ENCODE data around the gene GUF1. TPM values are rescaled to one million over a fixed set of nuclear protein-coding genes. Genes with fewer than 3 reads are reported as not detected.

The GUF1 gene
- total RNA-seq, 4 donors from 2014 or later, result 13.8 to 20.3 (median 19.3) TPM

DNA sequence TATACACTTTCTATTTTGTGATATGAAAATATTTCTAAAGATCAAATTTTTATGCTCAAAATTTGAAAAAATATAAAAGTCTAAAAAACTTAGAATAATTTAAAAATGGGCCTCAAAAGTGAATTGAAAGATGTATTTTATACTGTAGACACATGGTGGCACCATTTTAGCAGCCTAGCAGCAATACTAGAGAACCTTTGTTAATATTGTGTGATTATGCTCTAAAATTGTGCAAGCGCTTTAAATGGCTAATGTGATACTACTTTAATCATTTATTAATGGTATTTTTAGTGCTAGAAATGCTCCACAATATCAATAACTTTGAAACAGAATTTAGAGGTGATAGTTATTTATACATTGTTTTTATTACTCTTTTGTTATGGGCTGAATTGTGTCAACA lies 3.7 kb upstream of the GUF1 start:
- no peak for TF ChIP-seq POLR2A (IDR thresholded peaks at IDR 0.05)
- DNase-seq (ENCODE audit: low spot score in 2 of 2), result no peak
- WGBS, result 86% methylated on average over 1 of the region's 1 CpG

DNA sequence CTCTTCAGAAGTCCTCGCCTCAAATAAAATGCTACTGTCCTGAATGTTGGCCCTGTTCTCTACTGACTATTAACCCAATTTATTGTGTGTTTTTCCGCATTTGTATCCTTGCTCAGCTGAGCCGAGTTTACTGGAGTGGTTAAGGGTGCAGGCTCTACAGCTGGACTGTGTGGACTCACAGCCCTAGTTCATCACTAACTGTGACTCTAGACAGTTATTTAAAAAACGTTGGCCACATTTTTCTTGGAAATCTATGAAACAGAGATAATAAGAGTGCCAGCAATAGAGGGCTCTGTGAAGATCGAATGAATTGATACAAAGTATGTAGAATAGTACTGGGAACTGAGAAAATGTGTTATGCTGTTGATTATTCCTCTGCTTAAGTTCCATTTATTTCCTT lies 2.9 kb upstream of the GUF1 start:
- H3K4me1 ChIP-seq, result peaks cover 23% of the 10 kb centered on the region
- H3K27ac ChIP-seq, result no peak overlapping the region
- no peaks in the 10 kb centered on the region for H3K9me3 ChIP-seq
- no peaks in the 10 kb centered on the region for H3K27me3 ChIP-seq
- DNase-seq (ENCODE audit: low spot score in 2 of 2), result no peak
- 72% methylated on average over 5 of the region's 5 CpGs for WGBS
- H3K36me3 ChIP-seq, result no peaks in the 10 kb centered on the region
- no peak for TF ChIP-seq POLR2AphosphoS5 (IDR thresholded peaks at IDR 0.05)
- H3K4me3 ChIP-seq, result no peak overlapping the region

More for the DNA sequence above, 3.7 kb upstream of the GUF1 start:
- Histone ChIP-seq H3K36me3 (no peaks in the 10 kb centered on the region), H3K27me3 (no peaks in the 10 kb centered on the region), H3K9me3 (no peaks in the 10 kb centered on the region), H3K27ac (no peak overlapping the region), H3K4me3 (no peak overlapping the region), H3K4me1 (peaks cover 14% of the 10 kb centered on the region)

- no peak for DNase-seq (ENCODE audit: low spot score in 2 of 2)
- Histone ChIP-seq H3K4me1 (peaks cover 28% of the 10 kb centered on the region), H3K9me3 (no peaks in the 10 kb centered on the region), H3K27ac (peak overlapping the region; percentile 90), H3K27me3 (no peaks in the 10 kb centered on the region), H3K4me3 (peak overlapping the region; percentile 81), H3K36me3 (peaks cover 17% of the 10 kb centered on the region)
- TF ChIP-seq POLR2A (IDR thresholded peaks at IDR 0.05), result no peak
- TF ChIP-seq, protein P1, sequence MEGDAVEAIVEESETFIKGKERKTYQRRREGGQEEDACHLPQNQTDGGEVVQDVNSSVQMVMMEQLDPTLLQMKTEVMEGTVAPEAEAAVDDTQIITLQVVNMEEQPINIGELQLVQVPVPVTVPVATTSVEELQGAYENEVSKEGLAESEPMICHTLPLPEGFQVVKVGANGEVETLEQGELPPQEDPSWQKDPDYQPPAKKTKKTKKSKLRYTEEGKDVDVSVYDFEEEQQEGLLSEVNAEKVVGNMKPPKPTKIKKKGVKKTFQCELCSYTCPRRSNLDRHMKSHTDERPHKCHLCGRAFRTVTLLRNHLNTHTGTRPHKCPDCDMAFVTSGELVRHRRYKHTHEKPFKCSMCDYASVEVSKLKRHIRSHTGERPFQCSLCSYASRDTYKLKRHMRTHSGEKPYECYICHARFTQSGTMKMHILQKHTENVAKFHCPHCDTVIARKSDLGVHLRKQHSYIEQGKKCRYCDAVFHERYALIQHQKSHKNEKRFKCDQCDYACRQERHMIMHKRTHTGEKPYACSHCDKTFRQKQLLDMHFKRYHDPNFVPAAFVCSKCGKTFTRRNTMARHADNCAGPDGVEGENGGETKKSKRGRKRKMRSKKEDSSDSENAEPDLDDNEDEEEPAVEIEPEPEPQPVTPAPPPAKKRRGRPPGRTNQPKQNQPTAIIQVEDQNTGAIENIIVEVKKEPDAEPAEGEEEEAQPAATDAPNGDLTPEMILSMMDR (IDR thresholded peaks at IDR 0.05), result no peak
- no peak for TF ChIP-seq POLR2AphosphoS5 (IDR thresholded peaks at IDR 0.05)
- TF ChIP-seq EP300 (IDR thresholded peaks at IDR 0.05), result no peak
- WGBS, result 1% methylated on average over 3 of the region's 3 CpGs
Observed at GRCh38 chr4:44679060-44679459, 840 bp downstream of the GUF1 start.

DNA sequence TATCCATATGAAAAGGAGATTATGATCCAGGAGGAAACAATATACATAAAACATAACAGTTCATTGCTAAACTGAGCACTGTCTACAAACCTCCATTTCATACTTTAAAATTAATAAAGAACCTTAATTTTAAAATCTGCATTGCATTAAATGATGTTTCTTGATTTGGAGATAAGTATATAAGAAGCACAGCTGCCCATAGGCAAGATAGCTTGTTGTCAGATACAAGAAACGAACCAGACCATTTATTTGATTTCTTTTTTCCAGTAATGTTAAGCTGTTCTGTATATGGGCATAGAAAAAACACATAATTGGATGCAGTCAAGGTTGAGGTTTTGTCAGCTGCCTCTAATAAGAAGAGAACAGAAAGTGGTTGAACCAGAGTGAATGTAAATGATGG lies 6.4 kb downstream of the GUF1 start:
- H3K9me3 ChIP-seq, result no peaks in the 10 kb centered on the region
- TF ChIP-seq, protein P1 (IDR thresholded peaks at IDR 0.05), result no peak
- no peak for TF ChIP-seq POLR2A (IDR thresholded peaks at IDR 0.05)
- TF ChIP-seq POLR2AphosphoS5 (IDR thresholded peaks at IDR 0.05), result no peak
- TF ChIP-seq EP300 (IDR thresholded peaks at IDR 0.05), result no peak
- no peak for DNase-seq (ENCODE audit: low spot score in 2 of 2)
- H3K36me3 ChIP-seq, result peaks cover 56% of the 10 kb centered on the region
- no peak overlapping the region for H3K4me3 ChIP-seq
- H3K27ac ChIP-seq, result no peak overlapping the region
- H3K4me1 ChIP-seq, result peaks cover 12% of the 10 kb centered on the region
- 81% methylated on average over 1 of the region's 1 CpG for WGBS
- no peaks in the 10 kb centered on the region for H3K27me3 ChIP-seq

- Histone ChIP-seq H3K4me1 (no peaks in the 10 kb centered on the region), H3K36me3 (peaks cover 79% of the 10 kb centered on the region), H3K9me3 (no peaks in the 10 kb centered on the region), H3K27me3 (no peaks in the 10 kb centered on the region), H3K27ac (no peak overlapping the region), H3K4me3 (no peak overlapping the region)
- DNase-seq (ENCODE audit: low spot score in 2 of 2), result no peak
- 100% methylated on average over 1 of the region's 1 CpG for whole genome bisulfite sequencing
- TF ChIP-seq POLR2AphosphoS5 (IDR thresholded peaks at IDR 0.05) (no peak), POLR2A (IDR thresholded peaks at IDR 0.05) (no peak), EP300 (IDR thresholded peaks at IDR 0.05) (no peak)
- TF ChIP-seq, protein P1 (IDR thresholded peaks at IDR 0.05), result no peak
Observed at GRCh38 chr4:44700427-44700826, 22.2 kb downstream of the GUF1 start.

DNA sequence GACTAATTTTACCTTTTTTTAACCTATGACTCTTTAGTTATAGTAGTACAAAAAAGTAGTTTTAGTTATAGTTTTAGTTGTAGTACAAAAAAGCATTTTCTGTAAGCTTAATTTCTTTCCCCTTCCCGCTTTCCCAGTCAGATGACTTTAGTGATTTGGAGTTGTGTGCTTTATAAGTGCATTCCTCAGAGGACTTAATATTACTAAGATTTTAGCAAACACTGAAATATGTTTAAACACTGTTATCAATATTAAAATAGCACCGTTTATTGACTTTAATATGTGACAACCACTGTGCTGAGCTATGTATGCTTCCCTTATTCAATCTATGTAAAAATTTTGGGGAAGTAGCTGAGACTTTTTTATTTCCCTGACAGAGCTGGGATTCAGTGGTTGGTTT lies 22.8 kb downstream of the GUF1 start:
- TF ChIP-seq POLR2AphosphoS5 (IDR thresholded peaks at IDR 0.05) (no peak), EP300 (IDR thresholded peaks at IDR 0.05) (no peak), POLR2A (IDR thresholded peaks at IDR 0.05) (no peak)
- TF ChIP-seq, protein P1 (IDR thresholded peaks at IDR 0.05), result no peak
- no peak overlapping the region for H3K4me3 ChIP-seq
- no peaks in the 10 kb centered on the region for H3K4me1 ChIP-seq
- H3K9me3 ChIP-seq, result no peaks in the 10 kb centered on the region
- H3K27me3 ChIP-seq, result no peaks in the 10 kb centered on the region
- H3K27ac ChIP-seq, result no peak overlapping the region
- WGBS, result 86% methylated on average over 2 of the region's 2 CpGs
- peaks cover 73% of the 10 kb centered on the region for H3K36me3 ChIP-seq
- no peak for DNase-seq (ENCODE audit: low spot score in 2 of 2)

Measured in suprapubic skin (tissue), 4 donors.